Stimulated activated CD8-positive, alpha-beta memory T cell treated with anti-CD3 and anti-CD28 coated beads, Interleukin-15, amount 100 ng/mL, for 48 hours (primary cell): ENCODE data around the gene SYT2.
"Not testable (repeated sequence)": the region's sequence is repeated elsewhere in the genome, so short reads cannot be mapped to it uniquely, and the experiment has no call there.

Source experiments
- DNase-seq, 2 donors: peaks; one replicate each; pipeline ENCODE4 v3.0.0-alpha.2; 2020; ENCODE audit warnings: low read depth in 2 of 2

The SYT2 gene

DNA sequence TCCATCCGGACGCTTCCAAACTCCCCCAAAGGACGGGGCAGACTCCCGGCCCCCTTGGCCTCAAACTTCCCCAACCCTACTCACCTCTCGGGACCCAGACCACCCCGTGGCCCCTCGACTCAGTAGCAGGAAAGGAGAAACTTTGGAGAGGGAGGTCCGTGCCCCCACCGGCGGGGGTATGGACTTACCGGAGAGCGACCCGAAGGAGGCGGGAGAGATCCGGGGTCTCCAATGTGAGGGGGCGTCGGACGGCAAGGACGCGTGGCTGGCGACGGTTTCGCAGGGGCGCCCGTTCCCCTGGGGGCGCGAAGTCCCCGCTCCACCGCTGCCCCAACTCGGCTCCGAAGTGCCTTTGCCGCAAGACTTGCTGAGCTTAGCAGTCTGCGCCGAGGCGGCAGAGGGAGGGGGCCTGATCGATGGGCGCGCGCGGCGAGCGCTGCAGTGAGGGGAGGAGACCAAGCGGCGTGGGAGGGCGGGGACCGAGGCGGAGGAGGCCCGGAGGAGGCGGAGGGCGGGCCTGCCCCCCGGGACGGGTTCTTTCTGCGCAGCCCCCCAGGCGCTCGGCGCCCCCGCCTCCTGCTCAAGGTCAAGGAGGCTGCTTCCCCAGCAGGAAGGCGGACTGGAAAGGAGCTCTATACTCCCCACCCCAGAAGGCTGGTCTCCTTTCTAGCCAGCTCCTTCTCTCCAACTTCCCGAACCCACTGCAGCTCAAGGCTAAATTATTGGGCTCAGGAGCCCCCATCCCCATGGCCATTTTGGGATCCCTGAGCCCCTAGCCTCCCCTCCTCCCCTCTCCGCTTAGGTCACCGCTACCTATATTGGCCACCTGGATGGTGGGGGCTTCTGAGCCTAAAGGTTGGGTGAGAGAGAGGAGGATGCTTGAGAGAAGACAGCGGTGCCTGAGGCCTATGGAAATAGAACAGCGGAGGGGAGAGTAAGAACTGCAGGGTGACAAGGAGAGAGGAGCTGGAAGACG is at the start of gene SYT2:
Gene SYT2, minus strand, starts transcription at position 385 of the 976 bp plus-strand sequence. CDS start 104,682 bp downstream, outside the sequence.
- DNase-seq: peak in 1 of 2 donors; percentile 10

- DNase-seq: no peak
Observed at GRCh38 chr1:202756391-202756790, 46.1 kb upstream of the SYT2 start.

DNA sequence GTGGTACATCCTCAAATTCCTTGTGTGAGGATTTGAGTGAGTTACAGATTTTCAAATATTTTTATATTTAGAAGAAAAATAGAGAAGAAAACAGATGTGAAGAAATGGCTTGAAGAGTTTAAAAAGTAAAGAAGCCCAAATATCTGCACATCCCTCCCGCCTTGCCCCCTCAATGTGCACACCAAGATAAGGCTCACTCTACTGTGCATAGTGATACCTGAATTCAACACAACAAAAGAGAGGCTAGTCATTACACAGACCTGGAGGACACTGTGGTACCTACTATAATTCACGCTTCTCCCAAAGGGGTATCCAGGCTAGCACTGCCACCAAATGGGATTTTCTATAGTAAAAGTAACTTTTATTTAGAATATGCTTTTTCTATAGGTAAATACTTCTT is 44.0 kb upstream of the SYT2 start:
- no peak for DNase-seq

GRCh38 chr1:202752774-202753173 is 42.5 kb upstream of the SYT2 start:
- no peak for DNase-seq

DNA sequence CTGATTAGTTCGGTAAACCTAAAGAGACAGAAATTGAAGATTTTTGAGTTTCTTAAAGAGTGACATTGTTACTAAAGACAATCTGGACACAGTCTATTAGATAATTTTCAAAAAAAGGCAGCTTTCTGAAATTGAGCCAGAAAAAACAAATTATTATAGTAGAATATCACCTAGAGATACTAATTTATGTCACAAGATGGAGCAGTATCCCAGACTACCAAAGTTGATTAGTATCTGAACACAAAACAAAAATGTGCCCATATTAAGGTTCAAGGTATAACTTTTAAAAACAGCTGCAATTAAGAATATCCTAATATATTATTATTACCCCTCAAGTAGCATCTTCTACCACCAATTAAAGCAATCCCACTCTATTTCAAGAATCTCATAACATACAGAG is 40.5 kb upstream of the SYT2 start:
- DNase-seq: no peak

DNA sequence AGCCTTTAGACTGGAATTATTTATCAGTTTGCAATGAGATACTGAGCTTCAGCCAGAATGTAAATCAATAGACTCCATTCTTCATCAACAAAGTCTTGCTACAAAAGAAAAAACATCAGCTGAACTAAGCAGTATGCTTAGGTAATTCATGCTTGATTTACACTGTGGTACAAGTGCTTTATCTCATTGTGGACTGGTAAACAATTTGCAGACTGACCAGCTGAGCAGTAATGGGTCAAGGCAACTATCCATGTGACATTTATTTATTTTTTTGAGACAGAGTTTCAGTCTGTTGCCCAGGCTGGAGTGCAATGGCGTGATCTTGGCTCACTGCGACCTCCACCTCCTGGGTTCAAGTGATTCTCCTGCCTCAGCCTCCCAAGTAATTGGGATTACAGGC is 39.8 kb upstream of the SYT2 start:
- DNase-seq: no peak

- no peak for DNase-seq
Observed at GRCh38 chr1:202745323-202745888, 35.2 kb upstream of the SYT2 start.

DNA sequence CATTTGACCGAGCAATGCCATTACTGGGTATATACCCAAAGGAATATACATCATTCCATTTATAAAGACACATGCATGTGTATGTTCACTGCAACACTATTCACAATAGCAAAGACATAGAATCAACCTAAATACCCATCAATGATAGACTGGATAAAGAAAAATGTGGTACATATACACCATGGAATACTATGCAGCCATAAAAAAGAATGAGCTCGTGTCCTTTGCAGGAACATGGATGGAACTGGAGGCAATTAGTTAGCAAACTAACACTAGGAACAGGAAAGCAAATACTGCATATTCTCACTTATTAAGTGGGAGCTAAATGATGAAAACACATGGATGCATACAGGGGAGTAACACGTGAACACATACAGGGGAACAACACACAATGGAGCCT is 34.5 kb upstream of the SYT2 start:
- not testable (repeated sequence) for DNase-seq

GRCh38 chr1:202742496-202742895 is 32.2 kb upstream of the SYT2 start:
- DNase-seq: no peak

DNA sequence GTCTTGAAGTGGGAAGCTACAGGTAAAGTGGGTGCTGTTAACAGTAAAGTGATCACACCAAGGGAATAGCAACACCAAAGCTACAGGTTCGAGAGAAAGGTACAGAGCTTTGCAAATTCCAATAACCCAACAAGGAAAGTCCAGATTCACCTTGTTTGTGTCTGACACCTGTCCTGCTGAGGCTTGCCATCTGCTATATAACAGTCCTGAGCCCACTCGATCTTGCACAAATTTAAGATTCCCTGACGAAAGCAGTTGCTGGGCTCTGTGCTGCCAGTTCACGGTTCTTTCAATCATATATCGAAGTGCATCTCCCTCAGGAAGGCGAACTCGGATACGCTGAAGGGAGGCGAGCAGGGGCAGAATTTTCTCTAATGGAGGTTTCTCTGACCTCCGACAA is 23.0 kb upstream of the SYT2 start:
- no peak for DNase-seq

GRCh38 chr1:202728951-202729350 is 18.7 kb upstream of the SYT2 start:
- DNase-seq: no peak

DNA sequence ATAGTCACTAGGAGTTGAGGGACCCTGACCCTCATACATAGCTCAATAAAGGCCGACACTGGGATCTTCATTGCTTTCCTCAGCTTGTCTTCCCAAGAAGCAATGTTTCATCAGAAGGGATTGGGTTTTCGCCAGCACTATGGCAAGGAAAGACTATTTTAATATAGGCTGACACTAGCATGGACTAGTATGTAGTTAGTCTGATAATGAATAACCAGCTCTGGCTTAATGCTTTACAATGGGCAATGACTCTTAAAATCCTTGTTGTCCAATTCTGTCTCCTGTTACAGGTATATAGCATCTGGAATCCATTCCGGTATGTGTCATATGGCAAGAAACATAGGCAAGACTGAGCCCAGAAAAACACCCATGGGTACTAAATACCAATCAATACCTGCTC is 15.3 kb upstream of the SYT2 start:
- no peak for DNase-seq

GRCh38 chr1:202723708-202724107 is 13.5 kb upstream of the SYT2 start:
- no peak for DNase-seq

DNA sequence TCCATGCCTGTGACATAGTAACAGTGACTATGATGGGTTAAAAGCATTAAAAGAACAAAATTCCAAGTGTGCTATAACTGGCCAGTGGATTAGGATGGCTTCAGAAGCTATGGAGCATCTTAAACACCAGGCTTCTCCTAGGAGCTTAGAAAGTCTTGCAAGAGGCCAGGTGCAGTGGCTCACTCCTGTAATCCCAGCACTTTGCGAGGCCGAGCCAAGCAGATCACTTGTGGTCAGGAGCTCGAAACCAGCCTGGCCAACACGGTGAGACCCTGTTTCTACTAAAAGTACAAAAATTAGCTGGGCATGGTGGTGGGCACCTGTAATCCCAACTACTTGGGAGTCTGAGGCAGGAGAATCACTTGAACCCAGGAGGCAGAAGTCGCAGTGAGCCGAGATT is 12.8 kb upstream of the SYT2 start:
- not testable (repeated sequence) for DNase-seq

- no peak for DNase-seq
Observed at GRCh38 chr1:202716654-202717053, 6.4 kb upstream of the SYT2 start.

DNA sequence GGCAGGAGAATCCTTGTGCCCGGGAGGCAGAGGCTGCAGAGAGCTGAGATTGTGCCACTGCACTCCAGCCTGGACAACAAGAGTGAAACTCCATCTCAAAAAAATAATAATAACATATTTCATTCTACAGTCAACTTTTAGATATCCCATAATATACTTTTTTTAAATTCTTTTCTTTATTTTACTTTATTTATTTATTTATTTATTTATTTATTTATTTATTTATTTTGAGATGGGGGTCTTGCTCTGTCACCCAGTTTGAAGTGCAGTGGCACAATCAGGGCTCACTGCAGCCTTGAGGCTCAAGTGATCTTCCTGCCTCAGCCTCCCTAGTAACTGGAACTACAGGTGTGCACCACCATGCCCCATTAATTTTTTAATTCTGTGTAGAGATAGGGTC is 3.9 kb upstream of the SYT2 start:
- not testable (repeated sequence) for DNase-seq

DNA sequence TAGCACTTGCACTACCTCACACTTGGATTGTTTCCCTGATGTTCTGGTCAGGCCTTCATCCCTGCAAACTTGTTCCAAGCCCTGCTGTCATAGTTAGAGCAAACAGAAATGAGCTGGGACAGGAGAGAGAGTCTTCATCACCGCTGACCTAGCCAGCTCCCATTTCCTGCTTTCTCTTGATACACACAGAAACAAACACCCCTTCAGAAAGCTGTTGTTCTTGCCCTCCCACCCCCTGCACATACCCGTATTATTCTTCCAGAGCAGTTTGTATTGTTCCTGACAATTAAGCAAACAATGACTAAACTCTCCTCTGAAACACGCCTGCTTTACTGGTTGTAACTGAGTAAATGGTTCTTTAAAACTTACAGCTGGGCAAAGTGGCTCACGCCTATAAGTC is 2.9 kb upstream of the SYT2 start:
- no peak for DNase-seq

DNA sequence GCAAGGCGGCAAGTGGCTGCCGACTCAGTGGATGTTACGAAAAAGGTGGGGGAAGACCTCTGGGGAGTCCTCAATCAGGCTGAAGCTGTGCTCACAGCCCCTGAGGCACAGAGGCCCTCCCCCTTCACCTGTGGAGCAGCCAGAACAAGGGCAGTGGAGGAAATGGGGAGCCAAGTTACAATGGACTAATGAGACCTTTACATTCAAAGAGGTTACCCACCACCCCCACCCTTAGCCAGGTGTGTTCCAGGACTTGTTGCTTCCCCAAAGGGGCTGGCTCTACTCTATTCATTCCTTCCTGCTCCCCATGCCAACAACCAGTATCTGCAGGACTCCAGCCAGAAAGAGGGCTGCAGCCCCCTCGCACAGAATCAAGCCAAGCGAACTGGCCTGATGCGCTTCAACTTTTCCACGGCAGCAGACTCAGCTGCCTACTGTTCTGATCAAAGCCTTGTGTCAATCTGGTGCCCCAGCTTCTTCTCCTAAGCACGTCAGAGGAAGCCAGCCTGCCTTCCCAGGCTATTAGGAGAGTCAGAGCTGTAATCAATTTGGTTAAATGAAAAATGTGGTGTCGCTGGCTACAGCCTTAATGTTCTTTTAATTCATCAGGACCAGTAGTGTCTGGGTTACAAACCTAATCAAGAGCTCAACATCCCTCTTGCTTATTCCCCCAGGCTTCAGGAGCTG is 1.8 kb upstream of the SYT2 start:
- DNase-seq: no peak

DNA sequence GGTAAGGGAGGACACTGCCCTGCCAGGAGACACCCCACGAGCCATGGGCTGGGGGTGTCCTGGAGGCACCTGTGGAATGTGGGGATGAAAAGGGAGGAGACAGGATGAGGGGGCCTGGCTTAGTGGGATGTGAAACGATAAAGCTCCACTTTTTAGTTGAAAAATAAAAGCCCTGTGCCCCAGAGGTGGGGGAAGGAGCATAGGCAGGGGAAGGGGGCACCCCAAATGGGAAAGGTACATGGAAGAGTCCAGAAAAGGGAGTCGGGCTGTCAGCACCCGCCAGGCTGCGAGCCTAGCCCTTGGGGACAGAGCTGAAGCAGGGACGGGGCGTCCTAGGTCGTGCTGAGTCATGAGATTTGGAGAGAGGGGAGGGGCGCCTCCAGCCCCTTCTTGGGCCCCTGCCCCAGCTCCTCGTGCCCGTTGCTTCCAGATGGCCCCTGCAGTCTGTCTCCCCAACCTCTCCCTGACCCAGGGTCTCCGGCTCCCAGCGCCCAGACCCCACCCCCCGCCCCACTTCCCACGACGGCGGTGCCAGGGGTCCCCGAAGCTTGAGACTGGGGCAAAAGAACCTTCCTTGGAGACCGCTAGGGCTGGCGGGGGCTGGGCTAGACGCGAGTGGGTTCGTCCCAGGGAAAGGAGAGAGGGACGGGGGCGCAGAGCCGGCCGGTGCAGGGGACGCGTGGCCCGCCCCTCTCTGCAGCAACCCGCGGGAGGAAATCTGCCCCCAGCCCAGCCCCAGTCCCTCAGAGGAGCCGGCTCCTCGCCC is 795 bp downstream of the SYT2 start:
- DNase-seq: no peak

DNA sequence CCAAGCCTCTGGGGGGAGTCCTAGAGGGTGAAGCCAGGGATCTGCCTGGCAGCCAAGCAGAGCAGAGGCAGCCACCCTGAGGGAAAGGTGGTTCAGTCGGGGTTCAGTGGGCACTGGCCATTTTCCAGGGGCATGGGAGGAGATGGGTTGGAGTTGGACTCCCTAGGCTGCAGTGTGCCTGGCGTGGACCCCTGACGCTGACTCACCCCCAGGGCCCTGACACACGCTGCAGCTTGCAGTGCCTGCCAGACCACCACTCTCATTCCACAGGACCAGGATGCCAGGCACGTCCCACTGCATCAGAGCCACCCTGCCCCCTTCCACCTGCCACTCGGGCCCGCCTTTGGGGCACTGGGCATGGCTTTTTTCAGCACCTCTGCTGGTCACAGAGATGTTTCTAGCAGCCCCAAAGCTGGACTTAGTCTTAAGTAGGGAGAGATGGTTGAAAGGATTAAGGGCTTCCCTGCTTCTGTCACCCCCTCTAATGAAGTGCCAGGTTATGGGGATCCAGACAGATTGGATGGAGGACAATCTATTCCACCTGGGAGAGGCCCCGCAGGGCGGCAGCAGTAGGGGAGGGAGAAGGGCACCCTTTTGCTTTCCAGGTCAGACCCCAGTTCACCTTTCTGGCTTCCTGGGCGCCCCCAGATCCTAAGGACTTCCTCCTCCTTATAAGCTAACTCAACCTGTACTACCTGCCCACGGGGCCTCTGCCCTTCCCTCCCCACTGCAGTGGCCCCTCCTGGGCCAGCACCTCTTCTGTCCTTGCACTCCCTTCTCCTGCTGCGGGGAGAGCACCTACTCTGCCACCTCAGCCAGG is 1.6 kb downstream of the SYT2 start:
- no peak for DNase-seq

DNA sequence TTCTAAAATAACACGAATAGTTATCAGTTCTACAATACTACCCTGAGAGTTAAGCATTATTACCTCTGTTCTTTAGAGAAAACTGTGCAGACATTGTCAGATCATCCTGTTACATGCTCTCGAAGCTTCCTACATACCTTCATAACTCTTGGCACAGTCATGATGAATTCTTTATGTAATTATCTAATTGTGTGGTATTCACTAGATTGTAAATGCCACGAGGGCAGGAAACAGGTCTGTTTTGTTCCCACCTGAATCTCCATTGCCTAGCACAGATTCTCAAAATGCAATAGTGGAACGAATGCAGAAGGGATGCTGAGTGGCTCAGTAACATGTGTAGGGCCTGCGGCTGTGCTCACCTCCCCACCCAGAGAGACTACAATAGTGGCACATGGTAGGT is 3.4 kb downstream of the SYT2 start:
- no peak for DNase-seq
